Vagina (tissue), 2 donors: ENCODE results near the gene JHY.

Source experiments
- CTCF ChIP-seq, 3 experiments: fragments of 450-650 bp in 2 of 3; fragments of 200-600 bp in 1 of 3; sonication (generic) in 1 of 3; IDR thresholded peaks; one replicate each; pipeline ENCODE4 v1.5.1; 2017 to 2019; ENCODE audit warnings: antibody characterized with exemption in 3 of 3, mild to moderate bottlenecking in 2 of 3, moderate library complexity in 2 of 3
- POLR2AphosphoS5 ChIP-seq, 2 donors: sonication (generic); formaldehyde crosslinking; IDR thresholded peaks; one replicate each; pipeline ENCODE4 v1.9.0; 2017; ENCODE audit warnings: antibody characterized with exemption in 2 of 2, mild to moderate bottlenecking in 2 of 2, low read depth in 1 of 2; ENCODE audit not compliant: insufficient read depth in 1 of 2

GRCh38 chr11:122852796-122853160, 29.8 kb upstream of the JHY start:
- TF ChIP-seq CTCF (IDR thresholded peaks at IDR 0.05), result no peak
- TF ChIP-seq POLR2AphosphoS5 (IDR thresholded peaks at IDR 0.05; ENCODE audit: insufficient read depth in 1 of 2, low read depth in 1 of 2), result no peak
